NB4 (cell line): ENCODE measurements around the gene PCCA.

Source experiments
- CTCF ChIP-seq: IDR thresholded peaks from one replicate; pipeline ENCODE4 v1.5.1; 2012; ENCODE audit warnings: low read depth, low read length
- MAX ChIP-seq: IDR thresholded peaks from 2 replicates; pipeline ENCODE4 v1.6.1; 2011; ENCODE audit warnings: low read depth, low read length
- MYC ChIP-seq: IDR thresholded peaks from 2 replicates; pipeline ENCODE4 v1.6.1; 2011; ENCODE audit warnings: low read depth, low read length
- POLR2A ChIP-seq: IDR thresholded peaks from 2 replicates; pipeline ENCODE4 v1.6.1; 2011; ENCODE audit warnings: mild to moderate bottlenecking; ENCODE audit not compliant: insufficient read length; ENCODE audit errors: extremely low read depth

- TF ChIP-seq CTCF (no peak), POLR2A (no peak), MYC (no peak), MAX (no peak)
Observed at GRCh38 chr13:100502446-100502845, 413.6 kb downstream of the PCCA start.
